Kasumi-1 (cell line): Measurements from ENCODE around the gene NEUROD2.

Source experiments
- DNase-seq, 2 experiments: peaks; one replicate each; lab custom pipeline; 2025; lab: John Stamatoyannopoulos, UW

Gene NEUROD2

DNA sequence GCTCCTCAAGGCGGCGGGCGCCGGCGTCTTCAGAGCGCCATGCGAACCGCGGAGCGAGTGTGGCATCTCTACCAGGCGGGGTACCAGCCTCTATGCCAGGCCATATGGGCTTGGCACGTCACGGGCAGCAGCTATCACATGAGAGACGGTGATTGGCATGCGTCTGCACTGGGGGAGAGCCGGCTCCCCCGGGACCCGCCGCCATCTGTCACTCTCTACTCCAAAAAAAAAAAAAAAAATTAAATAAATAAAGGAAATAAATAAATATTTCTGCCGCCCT, at the start of gene NEUROD2:
Gene NEUROD2 (minus strand): TSS at position 70 of the 280 bp plus-strand sequence. CDS start 1,321 bp downstream, outside the sequence.
- no peak for DNase-seq

DNA sequence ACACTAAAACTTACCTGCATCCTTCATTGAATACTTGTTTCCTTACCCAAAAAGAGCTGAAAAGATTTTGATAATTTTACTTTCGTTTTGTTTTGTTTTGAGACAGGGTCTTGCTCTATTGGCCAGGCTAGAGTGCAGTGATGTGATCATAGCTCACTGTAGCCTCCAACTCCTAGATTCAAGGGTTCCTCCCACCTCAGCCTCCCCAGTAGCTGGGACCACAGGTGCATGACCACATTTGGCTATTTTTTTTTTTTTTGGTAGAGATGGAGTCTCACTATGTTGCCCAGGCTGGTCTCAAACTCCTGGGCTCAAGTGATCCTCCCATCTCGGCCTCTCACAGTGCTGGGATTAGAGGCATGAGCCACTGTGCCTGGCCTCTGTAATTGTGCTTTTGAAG, 47.4 kb upstream of the NEUROD2 start:
- no peak for DNase-seq

- peak; percentile 39 to 49 for DNase-seq
Observed at GRCh38 chr17:39653662-39654331, 46.1 kb upstream of the NEUROD2 start.

DNA sequence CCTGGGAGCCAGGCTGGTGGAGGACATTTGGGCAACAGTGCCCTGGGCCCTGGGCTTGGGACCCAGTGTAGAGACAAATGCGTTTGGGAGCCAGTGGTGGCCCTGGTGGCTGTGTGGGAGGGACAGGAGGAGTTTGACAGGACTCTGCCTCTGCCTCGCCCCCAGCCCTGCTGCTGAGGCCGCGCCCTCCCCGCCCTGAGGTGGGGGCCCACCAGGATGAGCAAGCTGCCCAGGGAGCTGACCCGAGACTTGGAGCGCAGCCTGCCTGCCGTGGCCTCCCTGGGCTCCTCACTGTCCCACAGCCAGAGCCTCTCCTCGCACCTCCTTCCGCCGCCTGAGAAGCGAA, 45.6 kb upstream of the NEUROD2 start:
- DNase-seq = no peak

DNA sequence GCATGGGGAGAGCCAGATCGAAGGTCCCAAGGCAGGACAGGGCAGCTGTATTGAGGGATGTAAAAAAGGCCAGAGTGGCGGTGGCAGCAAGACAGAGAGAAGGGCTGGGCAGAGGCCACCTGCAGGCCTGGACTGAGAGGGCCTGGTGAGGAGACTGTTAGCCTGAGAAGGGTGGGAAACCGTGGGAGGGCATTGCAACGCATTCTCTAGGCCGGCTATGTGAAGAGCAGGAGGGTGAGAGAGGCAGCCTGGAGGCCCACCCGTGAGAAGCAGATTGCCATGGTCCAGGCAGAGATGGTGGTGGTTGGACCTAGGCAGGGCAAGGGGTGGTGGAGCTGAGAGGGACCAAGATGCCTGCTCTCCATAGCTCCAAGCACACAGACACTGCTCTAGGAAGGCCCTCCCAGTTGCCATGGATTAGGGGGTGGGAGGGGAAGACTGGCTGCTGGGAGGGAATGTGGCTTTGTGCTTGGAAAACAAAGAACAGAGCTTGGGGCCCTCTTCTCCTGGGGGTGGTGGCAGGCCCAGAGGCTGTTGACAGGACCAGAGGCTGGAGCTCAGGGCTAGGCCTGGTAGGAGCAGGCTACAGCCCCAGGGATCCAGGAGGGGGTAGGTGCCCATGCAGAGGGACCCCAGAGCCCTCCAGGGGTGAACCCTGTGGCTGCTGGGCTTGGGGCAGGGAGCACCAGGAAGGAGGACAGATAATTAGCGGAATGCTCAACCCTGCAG, 45.0 kb upstream of the NEUROD2 start:
- no peak for DNase-seq

GRCh38 chr17:39651923-39652586, 44.3 kb upstream of the NEUROD2 start:
- DNase-seq = no peak

GRCh38 chr17:39650121-39650579, 42.4 kb upstream of the NEUROD2 start:
- DNase-seq = no peak

- DNase-seq = peak; percentile 35 to 46
Observed at GRCh38 chr17:39648616-39649366, 41.1 kb upstream of the NEUROD2 start.

DNA sequence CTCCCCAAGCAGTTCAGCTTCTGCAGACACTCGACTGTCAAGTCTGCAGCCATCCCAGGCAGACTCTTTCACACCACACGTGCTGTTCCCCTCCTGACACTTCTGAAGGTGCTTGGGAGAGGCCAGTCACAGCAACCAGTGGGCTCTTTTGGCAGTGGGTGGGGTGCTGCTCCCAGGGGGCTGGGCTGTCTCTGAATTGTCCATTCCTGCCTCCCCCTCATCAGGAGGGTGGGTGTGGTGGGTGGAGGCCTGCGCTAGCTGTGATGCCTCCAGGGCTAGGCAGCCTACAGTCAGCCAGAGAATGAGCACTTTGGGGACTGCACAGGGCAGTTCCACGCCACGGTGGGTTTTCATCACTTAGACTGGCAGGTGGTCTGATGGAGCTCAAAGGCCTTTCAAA, 39.5 kb upstream of the NEUROD2 start:
- no peak for DNase-seq

DNA sequence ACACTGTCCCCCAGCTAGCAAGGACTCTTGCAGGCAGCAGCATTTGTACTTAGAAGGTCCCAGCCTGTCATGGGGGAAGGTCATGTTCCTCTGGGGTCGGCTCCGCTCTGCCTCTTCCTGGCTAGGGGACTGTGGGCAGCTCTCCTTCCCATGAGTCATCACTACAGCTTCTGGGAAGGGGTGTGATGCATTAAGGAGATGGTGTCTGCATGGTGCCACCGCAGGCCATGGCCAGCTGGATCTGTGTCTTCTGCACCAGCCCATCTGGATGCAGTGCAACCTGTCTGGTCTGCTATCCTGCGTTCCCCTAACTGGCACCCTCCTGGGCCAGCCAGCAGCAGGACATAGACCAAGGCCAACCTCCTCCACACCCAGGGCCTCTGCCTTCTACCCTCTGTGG, 35.6 kb upstream of the NEUROD2 start:
- DNase-seq = no peak

GRCh38 chr17:39642291-39643074, 34.8 kb upstream of the NEUROD2 start:
- no peak for DNase-seq

- no peak for DNase-seq
Observed at GRCh38 chr17:39641883-39642282, 34.2 kb upstream of the NEUROD2 start.

DNA sequence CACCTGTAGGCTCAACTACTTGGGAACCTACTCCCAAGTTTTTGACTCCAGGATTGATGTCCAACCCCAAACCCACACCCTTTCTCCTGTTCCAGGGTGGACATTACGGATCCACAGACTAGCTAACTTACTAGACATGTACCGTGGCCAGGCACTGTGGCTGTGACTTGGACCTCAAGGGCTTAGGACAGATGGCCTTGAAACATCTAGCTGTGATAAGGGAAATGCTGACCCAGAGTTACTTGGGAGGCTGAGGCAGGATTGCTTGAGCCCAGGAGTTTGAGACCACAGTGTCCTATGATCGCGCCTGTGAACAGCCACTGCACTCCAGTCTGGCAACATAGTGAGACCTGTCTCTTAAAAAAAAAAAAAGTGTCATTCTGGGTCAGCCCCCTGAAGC, 33.4 kb upstream of the NEUROD2 start:
- no peak for DNase-seq

DNA sequence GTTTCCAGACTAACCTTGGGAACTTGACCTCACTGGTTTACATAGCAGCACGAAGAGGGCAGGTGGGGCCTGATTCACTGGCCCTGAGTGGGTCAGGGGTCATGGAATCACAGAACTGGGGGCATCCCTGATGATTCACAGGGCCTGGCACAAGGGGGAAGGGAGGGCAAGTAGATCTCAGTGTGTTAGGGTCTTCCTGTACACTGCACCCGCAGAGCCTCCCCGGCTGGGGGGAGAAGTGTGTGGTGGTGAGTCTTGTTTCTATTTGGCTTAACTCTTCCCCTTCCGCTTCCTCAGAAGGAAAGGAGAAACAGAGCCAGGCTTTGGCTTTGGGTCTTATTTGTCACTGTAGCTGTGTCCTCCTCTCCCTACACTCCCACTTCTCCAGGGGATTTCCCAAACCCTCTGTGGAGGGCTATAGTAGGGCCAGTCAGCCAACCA, 32.9 kb upstream of the NEUROD2 start:
- DNase-seq = no peak

GRCh38 chr17:39639566-39640458, 32.1 kb upstream of the NEUROD2 start:
- no peak for DNase-seq

DNA sequence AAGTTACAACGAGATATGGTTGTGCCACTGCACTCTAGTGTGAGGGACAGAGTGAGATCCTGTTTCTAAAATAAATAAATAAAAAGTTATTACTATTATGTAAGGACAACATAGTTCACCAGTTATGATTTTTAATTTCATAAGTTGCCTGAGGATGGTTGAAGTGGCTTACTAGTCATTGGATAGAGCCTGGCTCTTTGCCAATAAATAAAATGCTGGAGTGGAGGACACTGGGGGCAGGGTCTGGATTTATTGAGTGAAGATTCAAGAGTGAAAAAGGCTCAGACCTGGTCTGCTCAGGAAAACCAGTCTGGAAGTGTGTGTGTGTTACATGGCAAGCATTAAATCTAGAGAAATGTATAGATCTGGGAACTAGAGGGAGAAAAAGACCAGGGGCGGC, 31.3 kb upstream of the NEUROD2 start:
- no peak for DNase-seq

GRCh38 chr17:39638317-39638716, 30.6 kb upstream of the NEUROD2 start:
- DNase-seq = no peak

GRCh38 chr17:39636927-39637736, 29.4 kb upstream of the NEUROD2 start, which contains the start of gene STARD3:
Gene STARD3 (plus strand): TSS chr17:39637144. CDS start chr17:39653532, 16,388 bp downstream.
- DNase-seq = peak; percentile 71 to 72

DNA sequence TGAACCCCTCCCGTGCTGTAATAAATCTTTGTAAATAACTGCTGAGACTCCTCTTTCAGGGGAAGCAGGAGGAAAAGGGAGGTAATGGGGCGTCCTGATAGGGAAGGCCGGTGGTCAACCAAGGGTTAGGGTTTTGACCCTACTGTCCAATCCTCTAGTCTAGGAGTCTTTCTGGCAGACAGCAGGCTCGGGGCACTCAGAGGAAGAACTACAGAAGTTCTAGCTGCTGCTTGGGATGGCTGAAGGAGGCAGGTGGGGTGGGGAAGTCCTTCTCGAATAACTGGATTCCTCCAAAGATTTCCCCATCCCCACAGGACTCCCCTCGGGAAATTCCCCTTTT, 28.8 kb upstream of the NEUROD2 start:
- DNase-seq = no peak
